Spinal cord (tissue), 10 donors: ENCODE measurements around the gene KCNJ6. TPM values are rescaled to one million over a fixed set of nuclear protein-coding genes. Genes with fewer than 3 reads are reported as not detected.

ENCODE experiments used
- DNase-seq, 6 donors: peaks; one replicate each; pipeline versions ENCODE4 v3.0.0 to v3.0.0-alpha.2; 2013 to 2015; ENCODE audit warnings: low spot score in 6 of 6, low read depth in 4 of 6
- H3K27ac ChIP-seq: one replicate; pipeline ENCODE4 v1.5.1; 2013; ENCODE audit warnings: low read depth, low read length, control low read depth
- H3K27me3 ChIP-seq: one replicate; pipeline ENCODE4 v1.6.1; 2013; ENCODE audit warnings: low read length; ENCODE audit not compliant: control insufficient read depth, insufficient read depth
- H3K36me3 ChIP-seq: one replicate; pipeline ENCODE4 v1.6.1; 2013; ENCODE audit warnings: low read length; ENCODE audit not compliant: control insufficient read depth, insufficient read depth
- H3K4me1 ChIP-seq: one replicate; pipeline ENCODE4 v1.6.1; 2013; ENCODE audit warnings: low read length; ENCODE audit not compliant: control insufficient read depth, insufficient read depth
- H3K4me3 ChIP-seq: one replicate; pipeline ENCODE4 v1.5.1; 2013; ENCODE audit warnings: low read depth, low read length, control low read depth
- H3K9me3 ChIP-seq: one replicate; pipeline ENCODE4 v1.6.1; 2013; ENCODE audit warnings: low read length; ENCODE audit not compliant: control insufficient read depth, insufficient read depth
- WGBS: methylation state at CpG from one replicate; pipeline ENCODE4 v1.1.5; 2013; ENCODE audit warnings: missing lambda C conversion rate; ENCODE audit not compliant: insufficient coverage; 5-methylcytosine and 5-hydroxymethylcytosine counted together
- polyA plus RNA-seq, 2 donors: library from polyadenylated mRNA; unstranded; fragments of 120-200 nt; gene quantifications; one replicate each; pipeline ENCODE4 v1.2.1, GENCODE V29; 2013; ENCODE audit not compliant: insufficient read length in 2 of 2
- total RNA-seq, 2 donors: library from RNA; depleted of rRNA in 1 of 2; stranded (reverse); fragments of 120-200 nt in 1 of 2; fragments of >200 nt in 1 of 2; gene quantifications; one replicate each; pipeline versions ENCODE4 v1.2.3 to v1.2.4, GENCODE V29; 2013 to 2014
- donor health status: healthy.

KCNJ6 gene
- total and polyA plus RNA-seq, 4 donors: 4.1 to 8.7 (median 4.8) TPM

DNA sequence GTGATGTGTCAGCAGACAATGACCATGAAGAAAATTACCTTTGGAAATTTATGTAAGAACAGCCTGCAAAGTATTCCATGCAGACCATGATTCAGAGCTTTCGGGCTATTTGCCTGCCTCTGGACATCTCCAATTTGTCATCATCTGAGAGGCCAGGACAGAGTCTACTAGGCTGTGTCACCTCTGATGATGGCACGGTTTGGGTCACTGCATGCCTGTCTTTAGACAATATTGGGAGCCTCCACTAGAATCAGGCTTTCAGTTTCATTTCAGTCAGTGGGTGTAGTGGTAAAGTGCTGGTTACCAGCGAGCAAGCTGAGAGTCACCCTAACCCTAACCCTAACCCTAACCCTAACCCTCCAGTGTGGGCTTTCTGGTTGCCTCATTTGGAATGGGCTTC, 80.8 kb downstream of the KCNJ6 start:
- Histone ChIP-seq H3K4me3 (no peak overlapping the region), H3K4me1 (no peaks in the 10 kb centered on the region), H3K27me3 (no peaks in the 10 kb centered on the region), H3K27ac (no peak overlapping the region), H3K36me3 (no peaks in the 10 kb centered on the region), H3K9me3 (no peaks in the 10 kb centered on the region)
- WGBS: 100% methylated on average over 1 of the region's 3 CpGs
- DNase-seq: no peak

DNA sequence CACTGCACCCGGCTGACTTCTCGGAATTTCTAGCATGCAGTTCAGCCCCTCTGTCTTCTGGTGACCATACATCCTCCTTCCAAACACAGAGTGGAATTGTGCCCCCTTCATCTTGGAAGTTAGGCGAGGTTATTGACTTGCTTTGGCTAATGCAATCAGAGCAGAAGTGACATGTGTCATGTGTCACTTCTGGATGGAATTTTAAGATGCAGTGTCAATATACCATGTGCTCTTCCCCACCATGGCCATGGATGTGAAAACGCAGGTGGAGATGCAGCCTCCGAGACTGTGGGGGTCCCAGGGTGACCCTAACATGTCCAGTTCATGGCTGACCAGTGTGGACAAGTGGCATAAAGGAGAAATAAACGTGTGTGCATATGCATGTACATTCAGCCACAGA, 83.0 kb downstream of the KCNJ6 start:
- Histone ChIP-seq H3K36me3 (peaks cover 5% of the 10 kb centered on the region), H3K4me3 (no peak overlapping the region), H3K4me1 (peaks cover 6% of the 10 kb centered on the region), H3K27me3 (no peaks in the 10 kb centered on the region), H3K9me3 (no peaks in the 10 kb centered on the region), H3K27ac (no peak overlapping the region)
- DNase-seq: no peak
- 100% methylated on average over 1 of the region's 6 CpGs for WGBS

DNA sequence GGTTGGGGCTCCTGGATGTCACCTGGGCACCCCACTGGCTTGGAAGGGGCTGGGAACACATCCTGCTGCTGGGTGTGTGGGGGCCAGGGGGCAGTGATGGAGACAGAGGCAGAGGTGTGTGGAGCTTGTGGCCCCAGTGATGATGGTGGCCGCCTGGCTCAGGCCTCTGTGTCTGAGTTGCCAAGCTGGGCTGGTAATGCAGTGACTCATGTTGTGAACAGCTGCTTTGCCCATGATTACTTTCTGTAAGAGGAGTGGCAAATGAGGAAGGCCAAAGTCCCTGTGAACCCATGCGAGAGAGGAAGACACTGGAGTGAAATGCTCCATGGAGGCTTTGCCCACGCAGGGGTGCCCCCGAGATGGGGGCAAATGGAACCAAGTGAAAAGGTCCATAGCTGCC, 86.8 kb downstream of the KCNJ6 start:
- no peak overlapping the region for H3K4me3 ChIP-seq
- no peaks in the 10 kb centered on the region for H3K9me3 ChIP-seq
- no peak overlapping the region for H3K27ac ChIP-seq
- H3K36me3 ChIP-seq: peaks cover 5% of the 10 kb centered on the region
- H3K4me1 ChIP-seq: peaks cover 8% of the 10 kb centered on the region
- no peaks in the 10 kb centered on the region for H3K27me3 ChIP-seq
- WGBS: 93% methylated on average over 4 of the region's 4 CpGs
- no peak for DNase-seq

DNA sequence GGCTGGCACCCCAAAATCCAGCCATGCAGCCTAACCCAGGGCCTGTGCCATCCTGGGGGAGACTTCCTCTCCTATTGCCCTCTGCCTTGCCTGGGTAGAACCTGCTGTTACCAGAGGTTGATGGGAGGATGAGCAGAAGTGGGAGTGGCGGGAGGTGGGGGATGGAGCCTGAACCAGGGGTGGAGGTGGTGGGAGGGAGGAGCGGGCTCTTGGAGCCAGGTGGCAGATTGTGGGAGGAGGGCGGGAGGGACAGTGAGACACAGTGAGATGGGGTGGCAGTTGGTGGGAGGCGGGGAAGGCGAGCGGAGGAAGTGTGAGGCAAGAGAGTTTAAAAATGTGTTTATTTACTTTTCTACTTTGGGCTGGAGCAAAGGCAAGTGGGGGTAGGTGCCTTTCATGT, 87.3 kb downstream of the KCNJ6 start:
- H3K36me3 ChIP-seq: peaks cover 5% of the 10 kb centered on the region
- peaks cover 8% of the 10 kb centered on the region for H3K4me1 ChIP-seq
- H3K27ac ChIP-seq: no peak overlapping the region
- no peak overlapping the region for H3K4me3 ChIP-seq
- DNase-seq: no peak
- H3K27me3 ChIP-seq: no peaks in the 10 kb centered on the region
- H3K9me3 ChIP-seq: no peaks in the 10 kb centered on the region
- WGBS: 96% methylated on average over 6 of the region's 6 CpGs

DNA sequence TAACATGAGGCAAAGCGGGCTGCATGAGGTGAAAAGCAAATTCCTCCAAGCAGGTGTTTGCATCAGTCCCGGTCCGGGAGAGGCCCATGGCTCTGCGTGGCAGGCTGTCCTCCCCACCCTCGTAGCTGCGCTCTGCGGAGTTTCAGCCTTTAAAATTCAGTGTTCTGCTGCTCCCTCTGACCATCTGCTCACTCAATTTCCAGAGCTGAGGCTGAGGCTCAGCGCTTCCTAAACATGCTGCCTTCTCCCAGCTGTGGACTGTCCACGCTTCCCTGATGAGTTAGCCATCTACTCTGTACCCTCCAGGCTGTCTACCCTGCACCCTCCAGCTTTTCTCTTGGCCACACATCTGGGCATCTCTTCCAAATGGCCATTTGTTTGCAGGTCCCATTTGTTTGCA, 87.7 kb downstream of the KCNJ6 start:
- 59% methylated on average over 9 of the region's 9 CpGs for WGBS
- Histone ChIP-seq H3K27me3 (no peaks in the 10 kb centered on the region), H3K4me3 (no peak overlapping the region), H3K27ac (no peak overlapping the region), H3K9me3 (no peaks in the 10 kb centered on the region), H3K4me1 (peaks cover 8% of the 10 kb centered on the region), H3K36me3 (peaks cover 5% of the 10 kb centered on the region)
- peak in 2 of 6 donors; percentile 56 to 66 for DNase-seq

DNA sequence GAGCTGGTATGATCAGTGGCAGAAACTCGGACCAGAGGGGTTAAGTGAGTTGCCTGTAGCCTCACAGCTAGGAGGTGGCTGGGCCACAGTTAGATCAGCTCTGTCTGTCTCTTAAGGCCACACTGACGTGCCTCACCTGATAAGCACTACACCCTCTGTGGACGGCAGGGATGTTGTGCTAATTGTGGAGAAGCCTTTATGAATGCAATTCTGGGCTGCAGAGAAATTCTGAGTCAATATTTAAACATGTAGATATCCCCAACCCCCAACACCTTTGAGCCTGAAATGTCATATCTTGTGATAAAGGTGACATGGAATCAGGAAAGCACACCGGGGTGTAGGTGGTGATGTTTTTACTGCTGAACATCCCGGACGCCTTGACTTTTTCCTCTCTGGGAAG, 88.3 kb downstream of the KCNJ6 start:
- DNase-seq: no peak
- H3K27me3 ChIP-seq: no peaks in the 10 kb centered on the region
- peaks cover 5% of the 10 kb centered on the region for H3K36me3 ChIP-seq
- H3K27ac ChIP-seq: no peak overlapping the region
- WGBS: 100% methylated on average over 3 of the region's 6 CpGs
- H3K4me1 ChIP-seq: peaks cover 8% of the 10 kb centered on the region
- H3K4me3 ChIP-seq: no peak overlapping the region
- H3K9me3 ChIP-seq: no peaks in the 10 kb centered on the region

DNA sequence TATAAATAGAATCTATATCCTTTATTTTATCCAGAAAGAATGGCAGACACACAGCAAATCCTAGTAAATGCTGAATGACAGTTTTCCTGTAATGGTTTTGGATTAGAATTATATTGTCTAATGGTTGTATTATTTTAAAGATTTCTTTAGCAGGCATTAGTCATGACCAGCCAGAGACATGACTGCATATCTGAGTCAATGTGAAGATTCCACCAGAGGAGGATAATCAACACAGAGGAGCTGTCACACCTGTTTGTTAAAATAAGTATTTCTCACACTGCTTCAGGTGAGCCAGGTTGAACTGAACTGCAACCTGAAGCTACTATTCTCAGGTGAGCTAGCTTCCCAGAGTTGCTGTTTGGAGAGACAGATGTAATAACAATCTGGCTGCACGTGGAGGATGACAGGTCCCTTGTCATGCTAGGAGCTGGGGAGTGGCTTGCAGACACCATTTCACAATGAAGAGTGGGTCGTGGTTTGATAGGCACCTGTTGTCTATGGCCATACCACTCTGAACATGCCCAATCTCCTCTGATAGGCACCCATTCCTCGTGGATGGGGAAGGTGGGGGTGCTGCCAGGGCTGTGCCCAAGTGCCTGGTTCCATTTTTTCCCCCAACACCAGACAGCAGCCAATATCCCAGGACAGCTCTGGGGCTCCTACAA, 94.3 kb downstream of the KCNJ6 start:
- no peaks in the 10 kb centered on the region for H3K9me3 ChIP-seq
- 62% methylated on average over 2 of the region's 3 CpGs for WGBS
- H3K4me1 ChIP-seq: peaks cover 3% of the 10 kb centered on the region
- DNase-seq: no peak
- no peak overlapping the region for H3K4me3 ChIP-seq
- H3K36me3 ChIP-seq: no peaks in the 10 kb centered on the region
- no peak overlapping the region for H3K27ac ChIP-seq
- no peaks in the 10 kb centered on the region for H3K27me3 ChIP-seq

DNA sequence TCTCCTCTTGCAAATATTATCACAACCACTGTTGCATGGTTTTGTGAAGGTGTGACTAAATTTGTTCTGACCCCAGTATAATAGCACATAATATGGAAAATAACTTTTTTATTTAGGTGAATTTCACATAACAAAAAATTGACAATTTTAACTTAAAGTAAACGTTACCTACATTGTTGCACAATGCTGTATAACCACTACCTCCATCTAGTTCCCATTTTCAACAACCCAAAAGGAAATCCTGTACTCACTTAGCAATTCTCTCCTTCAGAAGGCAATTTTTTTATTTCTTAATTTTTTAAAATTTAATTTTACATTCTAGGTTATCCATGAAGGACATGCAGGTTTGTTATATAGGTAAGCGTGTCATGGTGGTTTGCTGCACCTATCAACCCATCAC, 95.2 kb downstream of the KCNJ6 start:
- DNase-seq: no peak
- WGBS: 100% methylated on average over 1 of the region's 2 CpGs

DNA sequence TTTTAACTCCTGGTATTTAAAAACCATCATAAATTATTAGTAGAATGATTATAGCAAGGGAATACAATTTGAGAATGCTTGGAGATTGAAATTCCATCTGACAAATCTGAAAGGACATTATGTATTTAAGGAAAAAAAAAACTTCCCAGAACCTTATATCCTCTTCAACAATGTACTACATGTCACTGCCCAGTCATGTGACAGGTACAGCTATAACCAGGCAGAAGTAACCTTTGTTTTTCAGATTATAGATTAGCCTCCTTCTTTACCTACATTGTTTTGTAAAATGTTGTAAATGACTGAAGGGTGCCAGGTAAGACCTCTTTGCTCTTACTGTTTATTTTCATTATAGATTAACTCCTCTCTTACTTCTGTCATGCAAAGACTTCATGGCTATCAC, 96.9 kb downstream of the KCNJ6 start:
- H3K4me1 ChIP-seq: peaks cover 12% of the 10 kb centered on the region
- no peak overlapping the region for H3K4me3 ChIP-seq
- H3K9me3 ChIP-seq: no peaks in the 10 kb centered on the region

More for the DNA sequence above, 95.2 kb downstream of the KCNJ6 start:
- Histone ChIP-seq H3K4me3 (no peak overlapping the region), H3K9me3 (no peaks in the 10 kb centered on the region), H3K36me3 (no peaks in the 10 kb centered on the region), H3K27ac (no peak overlapping the region), H3K27me3 (no peaks in the 10 kb centered on the region), H3K4me1 (peaks cover 7% of the 10 kb centered on the region)

DNA sequence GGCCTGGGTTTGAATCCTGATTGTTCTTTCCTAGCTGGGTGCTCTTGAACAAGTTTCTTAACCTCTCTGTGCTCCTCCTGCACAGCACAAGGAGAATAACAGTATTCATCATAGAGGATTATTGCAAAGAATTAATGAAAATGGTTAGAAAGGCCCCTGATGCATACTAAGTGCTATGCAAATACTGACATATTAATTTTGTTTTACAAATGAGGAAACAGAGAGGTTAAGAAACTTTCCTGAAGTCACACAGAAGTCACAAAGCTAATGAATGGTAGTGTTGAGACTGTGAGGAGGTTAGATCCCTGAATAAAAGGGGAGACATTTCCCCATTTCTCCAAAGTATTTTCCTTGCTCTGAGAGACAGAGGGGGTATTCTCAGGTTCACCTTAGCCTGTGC, 99.0 kb downstream of the KCNJ6 start:
- Histone ChIP-seq H3K4me3 (no peak overlapping the region), H3K4me1 (peaks cover 12% of the 10 kb centered on the region), H3K27ac (no peak overlapping the region), H3K27me3 (no peaks in the 10 kb centered on the region), H3K36me3 (no peaks in the 10 kb centered on the region), H3K9me3 (no peaks in the 10 kb centered on the region)
- DNase-seq: no peak

More for the DNA sequence above, 96.9 kb downstream of the KCNJ6 start:
- H3K36me3 ChIP-seq: no peaks in the 10 kb centered on the region
- no peaks in the 10 kb centered on the region for H3K27me3 ChIP-seq
- no peak overlapping the region for H3K27ac ChIP-seq
- no peak for DNase-seq
